RKO (cell line): ENCODE measurements around the gene WARS2.

Experiments used
- DNase-seq: peaks from one replicate; pipeline ENCODE4 v3.0.0-alpha.2; 2016; ENCODE audit warnings: low spot score

Gene WARS2

DNA sequence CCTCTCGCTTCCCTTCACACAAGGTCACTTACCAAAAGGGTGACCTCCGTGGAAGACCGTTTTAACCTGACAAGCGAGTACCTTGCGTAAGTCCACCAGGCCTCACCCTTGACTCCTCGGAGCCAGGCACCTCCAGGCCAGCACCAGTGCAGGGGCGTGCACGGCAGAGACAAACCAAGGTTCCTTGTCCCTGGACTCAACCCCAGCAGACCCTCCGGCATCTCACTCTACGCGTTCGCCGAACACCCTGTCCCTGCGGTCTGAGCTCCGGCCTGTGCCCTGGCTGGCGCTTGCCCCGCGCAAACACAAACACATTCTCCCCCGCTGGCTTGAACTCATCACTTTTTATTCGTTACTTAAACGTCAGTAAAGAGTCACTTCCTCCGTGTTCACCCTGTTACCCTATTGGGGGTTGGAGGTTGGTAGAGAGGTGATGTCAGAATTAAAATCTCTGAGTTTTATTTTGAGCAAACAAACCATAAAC is 156.9 kb downstream of the WARS2 start:
- no peak for DNase-seq

GRCh38 chr1:118982821-118983557 is 157.5 kb downstream of the WARS2 start:
- DNase-seq: no peak

GRCh38 chr1:118982266-118982665 is 158.2 kb downstream of the WARS2 start:
- DNase-seq: no peak

DNA sequence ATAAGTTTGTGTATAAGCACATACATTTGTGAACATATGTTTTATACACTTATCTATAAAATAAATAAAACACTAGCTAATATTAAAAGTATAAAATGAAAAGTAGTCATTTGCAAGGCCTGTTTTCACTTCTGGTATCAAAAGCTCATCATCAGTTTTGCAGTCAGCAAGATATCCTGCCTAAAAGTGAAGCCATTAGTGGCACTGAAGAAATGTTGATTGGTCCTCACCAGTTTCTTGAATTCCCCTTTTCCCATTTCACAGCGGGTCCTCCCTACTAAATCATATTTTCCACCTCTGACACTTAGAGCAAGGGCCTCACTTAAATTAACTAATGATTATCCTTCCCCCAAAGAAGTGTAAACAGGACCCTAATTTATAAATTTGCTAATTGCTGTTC is 159.0 kb downstream of the WARS2 start:
- DNase-seq: no peak
